Neural progenitor cell (in vitro differentiated cells): Measurements from ENCODE around the gene OR51E1. TPM values are rescaled to one million over a fixed set of nuclear protein-coding genes. Genes with fewer than 3 reads are reported as not detected.

Source experiments
- DNase-seq: peaks from one replicate; pipeline ENCODE4 v3.0.0-alpha.2; 2016; ENCODE audit warnings: low spot score
- H2AFZ ChIP-seq: fragments of 200-600 bp; sonication (generic); replicated peaks from 2 replicates; pipeline ENCODE4 v1.6.1; 2016; ENCODE audit warnings: antibody characterized with exemption
- H3F3A ChIP-seq: fragments of 200-600 bp; sonication (generic); 2 replicates; pipeline ENCODE4 v1.6.1; 2016; ENCODE audit warnings: antibody characterized with exemption, low read depth
- H3K27ac ChIP-seq: fragments of 200-600 bp; sonication (generic); 2 replicates; pipeline ENCODE4 v1.5.1; 2016; ENCODE audit warnings: mild to moderate bottlenecking
- H3K27me3 ChIP-seq: fragments of 200-600 bp; sonication (generic); 2 replicates; pipeline ENCODE4 v1.6.1; 2016; ENCODE audit warnings: mild to moderate bottlenecking, moderate library complexity
- H3K36me3 ChIP-seq: fragments of 200-600 bp; sonication (generic); 2 replicates; pipeline ENCODE4 v1.5.1; 2016
- H3K4me1 ChIP-seq: fragments of 200-600 bp; sonication (generic); 2 replicates; pipeline ENCODE4 v1.6.1; 2016; ENCODE audit warnings: mixed run types
- H3K4me2 ChIP-seq: fragments of 200-600 bp; sonication (generic); 2 replicates; pipeline ENCODE4 v1.6.1; 2016
- H3K4me3 ChIP-seq: fragments of 200-600 bp; sonication (generic); 2 replicates; pipeline ENCODE4 v1.5.1; 2016
- H3K79me2 ChIP-seq: fragments of 200-600 bp; sonication (generic); 2 replicates; pipeline ENCODE4 v1.6.1; 2016; ENCODE audit warnings: low read depth
- H3K9ac ChIP-seq: fragments of 200-600 bp; sonication (generic); 2 replicates; pipeline ENCODE4 v1.6.1; 2016
- H3K9me3 ChIP-seq: fragments of 200-600 bp; sonication (generic); 2 replicates; pipeline ENCODE4 v1.5.1; 2016; ENCODE audit warnings: low read depth
- H4K20me1 ChIP-seq: fragments of 200-600 bp; sonication (generic); 2 replicates; pipeline ENCODE4 v1.6.1; 2016; ENCODE audit warnings: low read depth
- H3K27ac Mint-ChIP-seq: 3 replicates; pipeline ENCODE4 v1.8.0; 2021; ENCODE audit warnings: mixed read lengths
- H3K27me3 Mint-ChIP-seq: 2 replicates; pipeline ENCODE4 v1.8.0; 2022; ENCODE audit warnings: low read depth, mild to moderate bottlenecking, inconsistent platforms, moderate library complexity, mixed read lengths; ENCODE audit not compliant: insufficient read depth
- H3K36me3 Mint-ChIP-seq: 3 replicates; pipeline ENCODE4 v1.8.0; 2021; ENCODE audit warnings: mixed read lengths
- H3K4me1 Mint-ChIP-seq: 3 replicates; pipeline ENCODE4 v1.8.0; 2021; ENCODE audit warnings: mixed read lengths
- H3K4me3 Mint-ChIP-seq: 3 replicates; pipeline ENCODE4 v1.8.0; 2021; ENCODE audit warnings: mild to moderate bottlenecking, moderate library complexity, mixed read lengths
- H3K9me3 Mint-ChIP-seq: 3 replicates; pipeline ENCODE4 v1.8.0; 2020; ENCODE audit warnings: mixed read lengths
- EZH2 ChIP-seq: fragments of 200-600 bp; sonication (generic); IDR thresholded peaks from 2 replicates; pipeline ENCODE4 v1.6.1; 2017; ENCODE audit warnings: antibody characterized with exemption, mild to moderate bottlenecking, moderate library complexity
- EZH2phosphoT487 ChIP-seq: fragments of 200-600 bp; sonication (generic); IDR thresholded peaks from 2 replicates; pipeline ENCODE4 v1.6.1; 2017; ENCODE audit warnings: antibody characterized with exemption
- total RNA-seq: library from RNA; depleted of rRNA; stranded (reverse); fragments of >200 nt; gene quantifications from 2 replicates; pipeline ENCODE4 v1.2.3, GENCODE V29; 2015; ENCODE audit warnings: low replicate concordance
- TF ChIP-seq, protein P1 (sequence below): fragments of 200-600 bp; sonication (generic); IDR thresholded peaks from 2 replicates; pipeline ENCODE4 v1.5.1; 2017; ENCODE audit warnings: antibody characterized with exemption, mild to moderate bottlenecking

The OR51E1 gene
- total RNA-seq, 1 donor from 2014 or later = not detected

GRCh38 chr11:4680341-4680740 is 36.6 kb downstream of the OR51E1 start:
- no peaks in the 10 kb centered on the region for H3K9me3 ChIP-seq
- no peaks in the 10 kb centered on the region for H3K27me3 Mint-ChIP-seq
- no peak overlapping the region for H3K4me3 Mint-ChIP-seq

DNA sequence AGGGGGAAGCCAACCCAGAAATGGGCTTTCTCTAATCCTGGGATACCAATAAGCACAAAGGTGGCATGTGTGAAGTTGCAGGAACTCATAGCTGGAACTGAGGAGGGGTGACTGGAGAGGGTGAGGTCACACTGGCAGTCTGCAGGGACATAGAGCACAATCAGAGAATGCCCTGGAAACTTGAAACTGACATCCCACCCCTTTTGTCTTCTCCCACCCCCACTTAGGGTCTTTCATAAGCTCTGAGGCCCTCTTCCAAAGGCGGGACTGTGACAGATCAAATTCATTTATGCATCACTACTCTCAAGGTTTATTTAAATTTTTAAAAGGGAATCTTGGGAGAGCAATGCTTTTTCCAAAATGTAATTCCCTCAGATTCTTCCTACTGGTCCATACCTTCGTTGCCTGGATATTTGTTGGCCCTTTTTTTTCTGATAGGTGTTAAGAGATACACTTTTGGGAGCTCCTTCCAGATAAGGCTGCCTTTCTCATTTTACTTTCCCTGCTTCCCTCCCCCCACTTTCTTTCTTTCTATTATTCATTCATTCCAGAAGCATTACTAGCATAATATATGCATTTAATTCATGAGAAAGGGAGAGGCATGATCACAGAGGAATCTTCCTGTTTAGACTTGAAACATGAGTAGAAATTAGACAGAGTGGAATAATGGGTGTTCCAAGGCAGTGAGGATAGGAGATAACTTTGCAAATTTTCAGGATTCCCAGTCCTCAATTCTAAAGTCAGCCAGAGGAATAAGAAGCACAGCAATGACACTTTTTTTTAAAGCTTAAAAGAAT is 39.0 kb downstream of the OR51E1 start:
- Mint-ChIP-seq H3K4me3 (no peak overlapping the region), H3K4me1 (peaks cover 16% of the 10 kb centered on the region), H3K27me3 (no peaks in the 10 kb centered on the region), H3K27ac (peak overlapping the region; percentile 75), H3K36me3 (no peaks in the 10 kb centered on the region), H3K9me3 (no peaks in the 10 kb centered on the region)
- Histone ChIP-seq H3K79me2 (no peaks in the 10 kb centered on the region), H3K4me2 (no peak overlapping the region), H3F3A (no peaks in the 10 kb centered on the region), H3K27ac (no peak overlapping the region), H3K4me3 (no peak overlapping the region), H3K36me3 (no peaks in the 10 kb centered on the region), H2AFZ (no peak overlapping the region), H3K27me3 (no peaks in the 10 kb centered on the region), H3K9me3 (no peaks in the 10 kb centered on the region), H3K4me1 (no peaks in the 10 kb centered on the region), H4K20me1 (no peaks in the 10 kb centered on the region), H3K9ac (no peak overlapping the region)
- TF ChIP-seq EZH2phosphoT487 (no peak), EZH2 (no peak)
- TF ChIP-seq, protein P1, sequence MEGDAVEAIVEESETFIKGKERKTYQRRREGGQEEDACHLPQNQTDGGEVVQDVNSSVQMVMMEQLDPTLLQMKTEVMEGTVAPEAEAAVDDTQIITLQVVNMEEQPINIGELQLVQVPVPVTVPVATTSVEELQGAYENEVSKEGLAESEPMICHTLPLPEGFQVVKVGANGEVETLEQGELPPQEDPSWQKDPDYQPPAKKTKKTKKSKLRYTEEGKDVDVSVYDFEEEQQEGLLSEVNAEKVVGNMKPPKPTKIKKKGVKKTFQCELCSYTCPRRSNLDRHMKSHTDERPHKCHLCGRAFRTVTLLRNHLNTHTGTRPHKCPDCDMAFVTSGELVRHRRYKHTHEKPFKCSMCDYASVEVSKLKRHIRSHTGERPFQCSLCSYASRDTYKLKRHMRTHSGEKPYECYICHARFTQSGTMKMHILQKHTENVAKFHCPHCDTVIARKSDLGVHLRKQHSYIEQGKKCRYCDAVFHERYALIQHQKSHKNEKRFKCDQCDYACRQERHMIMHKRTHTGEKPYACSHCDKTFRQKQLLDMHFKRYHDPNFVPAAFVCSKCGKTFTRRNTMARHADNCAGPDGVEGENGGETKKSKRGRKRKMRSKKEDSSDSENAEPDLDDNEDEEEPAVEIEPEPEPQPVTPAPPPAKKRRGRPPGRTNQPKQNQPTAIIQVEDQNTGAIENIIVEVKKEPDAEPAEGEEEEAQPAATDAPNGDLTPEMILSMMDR = no peak
- no peak for DNase-seq

More at GRCh38 chr11:4680341-4680740, 36.6 kb downstream of the OR51E1 start:
- Histone ChIP-seq H3K4me2 (no peak overlapping the region), H3K9ac (no peak overlapping the region), H3K4me1 (no peaks in the 10 kb centered on the region), H3K36me3 (no peaks in the 10 kb centered on the region), H3F3A (no peaks in the 10 kb centered on the region), H2AFZ (no peak overlapping the region), H3K27ac (no peak overlapping the region), H4K20me1 (no peaks in the 10 kb centered on the region), H3K79me2 (no peaks in the 10 kb centered on the region), H3K4me3 (no peak overlapping the region), H3K27me3 (no peaks in the 10 kb centered on the region)
- Mint-ChIP-seq H3K36me3 (no peaks in the 10 kb centered on the region), H3K4me1 (peaks cover 16% of the 10 kb centered on the region), H3K9me3 (no peaks in the 10 kb centered on the region), H3K27ac (no peak overlapping the region)
- DNase-seq = no peak
- TF ChIP-seq EZH2 = no peak
- no peak for TF ChIP-seq EZH2phosphoT487
- TF ChIP-seq, protein P1 = no peak

DNA sequence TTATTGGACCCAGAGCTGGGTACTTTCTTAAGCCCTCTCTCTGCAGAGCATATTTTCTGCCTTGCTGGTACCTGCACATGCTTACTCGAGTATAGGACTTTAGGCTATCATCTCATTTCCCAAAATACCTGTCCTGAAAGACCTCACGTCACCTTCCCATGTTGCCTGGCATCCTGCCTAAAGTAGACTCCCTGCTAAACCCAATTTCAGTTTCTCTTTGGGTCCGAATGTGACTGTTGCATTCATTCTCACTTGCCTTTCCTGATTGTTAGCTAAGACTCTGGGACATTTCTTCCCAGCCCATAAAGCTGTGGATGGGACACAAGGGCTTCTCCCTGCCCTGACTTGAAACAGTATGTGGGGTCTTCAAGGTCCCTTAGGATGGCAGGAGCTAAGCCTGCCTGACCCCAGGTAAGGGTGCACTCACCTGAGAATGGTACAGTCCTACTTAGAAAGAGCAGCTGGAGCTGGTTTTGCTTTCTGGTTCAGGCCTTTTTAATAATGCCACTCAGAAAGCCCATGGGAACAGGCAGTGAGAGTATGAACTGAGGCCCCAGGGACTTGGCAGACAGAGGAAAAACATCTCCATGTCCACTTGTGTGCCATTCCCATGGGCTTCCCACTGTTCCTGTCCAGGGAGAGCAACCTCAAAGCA is 41.0 kb downstream of the OR51E1 start:
- Histone ChIP-seq H3K9ac (no peak overlapping the region), H2AFZ (no peak overlapping the region), H3F3A (no peaks in the 10 kb centered on the region), H3K4me1 (no peaks in the 10 kb centered on the region), H3K9me3 (no peaks in the 10 kb centered on the region), H4K20me1 (no peaks in the 10 kb centered on the region), H3K4me2 (no peak overlapping the region), H3K27me3 (no peaks in the 10 kb centered on the region), H3K79me2 (no peaks in the 10 kb centered on the region), H3K36me3 (no peaks in the 10 kb centered on the region), H3K4me3 (no peak overlapping the region), H3K27ac (no peak overlapping the region)
- no peak for DNase-seq
- Mint-ChIP-seq H3K4me1 (peaks cover 16% of the 10 kb centered on the region), H3K36me3 (no peaks in the 10 kb centered on the region), H3K27ac (no peak overlapping the region), H3K27me3 (no peaks in the 10 kb centered on the region), H3K9me3 (no peaks in the 10 kb centered on the region), H3K4me3 (no peak overlapping the region)
- TF ChIP-seq EZH2 (no peak), EZH2phosphoT487 (no peak)
- TF ChIP-seq, protein P1 = no peak
